GM20431 (cell line): ENCODE measurements around the gene DAB2IP.
"Not testable (repeated sequence)": the region's sequence is repeated elsewhere in the genome, so short reads cannot be mapped to it uniquely, and the experiment has no call there.

ENCODE experiments used
- in situ Hi-C: fragments of 300-500 bp; cut with MseI, MboI; formaldehyde crosslinking; loops from one replicate; pipeline ENCODE4 v1.15.0; 2020; ENCODE audit warnings: low sequenced_read_pairs; ENCODE audit not compliant: unreplicated experiment

DAB2IP gene

DNA sequence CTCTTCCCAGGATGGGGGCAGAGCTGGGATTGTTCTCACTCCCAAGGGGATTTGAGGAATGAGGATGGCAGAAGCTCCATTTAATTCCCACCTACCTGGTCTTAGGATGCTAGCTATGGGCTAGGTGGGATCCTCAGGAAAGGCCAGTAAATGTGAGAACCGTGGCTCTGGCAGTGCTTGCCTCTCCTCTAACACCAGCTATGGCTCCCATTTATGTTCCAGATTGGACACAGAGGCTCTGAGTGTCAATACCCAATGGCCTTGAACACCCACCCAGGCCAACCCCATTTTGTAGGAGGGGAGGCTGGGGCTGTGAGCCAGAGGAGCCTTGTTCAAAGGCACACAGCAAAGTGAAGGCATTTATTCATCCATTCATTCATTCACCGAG lies 10.2 kb upstream of the DAB2IP start:
- in situ Hi-C loops: no loop called here

DNA sequence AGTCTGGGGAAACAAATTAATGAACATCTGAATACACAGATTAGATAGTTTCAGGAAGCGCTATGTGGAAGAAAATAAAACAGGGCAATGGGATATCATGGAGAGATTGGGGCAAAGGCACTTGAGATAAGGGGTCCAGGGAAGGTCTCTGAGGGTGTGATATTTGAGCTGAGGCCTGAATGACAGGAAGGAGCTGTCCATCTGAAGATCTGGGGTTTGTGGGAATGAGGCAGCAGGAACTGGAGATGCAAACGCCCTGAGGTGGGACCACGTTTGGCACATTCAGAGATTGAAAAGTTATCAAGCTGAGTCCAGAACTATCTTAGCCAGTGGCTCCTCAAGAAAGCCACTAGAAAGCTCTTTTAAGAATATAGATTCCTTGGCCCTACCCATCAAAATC lies 8.7 kb upstream of the DAB2IP start:
- in situ Hi-C loops: no loop called here

DNA sequence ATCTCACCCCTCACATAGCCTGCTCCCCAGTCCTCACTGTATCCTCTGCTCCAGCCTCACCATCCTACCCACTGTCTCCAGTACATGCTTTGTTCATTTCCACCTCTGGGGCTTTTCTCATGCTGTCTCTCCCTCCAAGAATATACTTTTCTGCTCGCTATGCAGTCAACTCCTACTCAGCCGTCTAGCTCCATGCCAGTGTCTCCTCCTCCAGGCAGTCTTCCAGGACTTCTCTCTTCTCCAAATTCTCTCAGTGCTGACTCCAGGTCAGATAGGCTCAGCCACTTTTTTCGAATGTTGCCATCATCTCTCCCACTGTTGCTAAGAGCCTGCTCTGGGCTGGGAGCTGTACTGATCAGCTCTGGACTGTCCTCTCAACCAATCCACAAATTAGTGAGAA lies 8.0 kb upstream of the DAB2IP start:
- in situ Hi-C loops: no loop called here

DNA sequence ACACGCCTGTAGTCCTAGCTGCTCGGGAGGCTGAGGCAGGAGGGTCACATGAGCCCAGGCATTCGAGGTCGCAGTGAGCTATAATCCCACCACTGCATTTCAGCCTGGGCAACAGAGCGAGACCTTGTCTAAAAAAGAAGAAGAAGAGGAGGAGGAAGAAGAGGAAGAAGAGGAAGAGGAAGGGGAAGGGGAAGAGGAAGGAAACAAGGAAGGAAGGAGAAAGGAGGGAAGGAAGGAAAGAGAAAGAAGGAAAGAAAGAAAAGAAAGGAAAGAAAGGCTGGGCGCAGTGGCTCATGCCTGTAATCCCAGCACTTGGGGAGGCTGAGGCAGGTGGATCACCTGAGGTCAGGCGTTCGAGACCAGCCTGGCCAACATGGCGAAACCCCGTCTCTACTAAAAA lies 7.4 kb upstream of the DAB2IP start:
- in situ Hi-C loops: not testable (repeated sequence)

DNA sequence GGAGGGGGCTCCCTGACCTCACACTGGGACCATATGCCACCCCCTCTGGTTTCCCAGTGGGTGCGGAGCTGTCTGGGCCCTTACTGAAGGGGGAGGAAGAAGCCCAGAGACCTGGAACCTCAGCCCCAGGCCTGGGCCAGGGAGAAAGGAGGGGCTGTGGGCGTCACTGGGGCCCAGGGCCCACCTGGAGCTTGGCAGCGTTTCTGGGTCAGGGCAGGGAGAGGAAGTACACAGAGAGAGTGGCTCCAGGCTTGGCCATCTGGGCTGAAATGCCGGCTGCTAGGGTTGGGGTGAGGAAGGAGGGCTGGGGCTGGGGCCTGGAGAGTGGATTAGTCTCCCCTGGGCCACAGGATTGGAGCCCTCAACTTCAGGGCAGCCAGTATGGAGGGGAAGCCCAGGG lies 6.4 kb upstream of the DAB2IP start:
- in situ Hi-C loops: no loop called here

DNA sequence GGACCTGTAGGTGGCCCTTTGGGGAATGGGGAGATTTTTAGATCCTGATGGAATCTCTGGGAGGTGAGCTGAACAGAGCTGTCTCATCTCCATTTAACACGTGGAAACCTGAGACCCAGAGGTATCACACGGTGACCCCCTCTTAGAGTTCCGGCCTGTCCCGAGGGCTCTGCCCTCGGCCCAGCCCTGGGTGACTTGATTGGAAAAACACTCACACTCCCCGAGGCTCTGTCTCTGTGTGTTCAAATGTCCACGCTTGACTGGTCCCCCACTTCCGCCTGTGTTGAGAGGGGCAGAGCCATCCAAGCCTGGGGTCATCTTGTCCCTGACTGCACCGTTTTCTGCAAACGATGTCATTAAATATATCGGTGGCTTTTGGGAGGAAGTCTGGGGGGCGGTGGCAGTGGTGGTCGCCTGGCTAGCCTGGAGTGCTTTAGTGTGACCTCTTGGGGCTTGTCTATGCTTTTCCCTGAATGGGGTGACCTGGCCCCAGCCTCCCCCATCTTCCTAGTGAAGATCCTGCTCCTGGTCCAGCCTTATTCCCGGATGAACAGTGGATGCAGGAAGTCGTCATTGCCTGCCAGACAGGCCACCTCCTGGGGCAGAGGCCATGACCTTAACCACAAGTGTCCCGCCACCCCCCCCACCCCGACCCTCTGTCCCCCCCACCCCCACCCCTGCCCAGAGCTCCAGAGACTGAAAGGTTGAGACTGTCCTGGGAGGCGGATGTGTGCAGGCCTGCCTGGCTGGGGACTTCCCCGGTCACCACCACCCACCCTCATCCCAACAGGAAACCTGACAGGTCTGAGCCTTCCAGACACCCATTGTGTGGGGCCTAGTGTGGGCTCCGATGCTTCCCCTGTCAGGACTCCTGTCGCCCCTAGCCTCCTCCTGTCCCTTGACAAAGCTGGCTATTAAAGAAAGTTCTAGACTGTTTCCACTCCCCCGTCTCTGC lies 5.3 kb upstream of the DAB2IP start:
- in situ Hi-C loops: no loop called here

DNA sequence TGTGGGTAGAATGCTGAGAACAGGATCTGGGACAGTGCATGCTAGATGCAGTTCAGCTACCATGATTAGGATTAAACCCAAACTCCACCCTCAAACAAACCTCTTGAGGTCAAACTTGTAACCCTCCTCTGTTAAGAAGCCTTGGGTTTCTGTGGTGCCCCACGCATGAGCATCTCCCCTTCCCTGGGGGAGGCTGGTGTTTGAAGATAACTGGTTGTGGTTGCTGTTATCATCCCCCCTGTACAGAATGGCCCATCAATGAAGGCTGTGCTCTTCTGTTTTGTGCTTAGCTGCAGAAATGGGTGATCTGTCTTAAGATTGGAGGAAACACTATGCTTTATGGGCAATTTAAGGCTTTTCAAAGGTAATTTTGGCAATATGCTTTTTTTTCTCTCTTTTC lies 4.4 kb upstream of the DAB2IP start:
- in situ Hi-C loops: no loop called here

DNA sequence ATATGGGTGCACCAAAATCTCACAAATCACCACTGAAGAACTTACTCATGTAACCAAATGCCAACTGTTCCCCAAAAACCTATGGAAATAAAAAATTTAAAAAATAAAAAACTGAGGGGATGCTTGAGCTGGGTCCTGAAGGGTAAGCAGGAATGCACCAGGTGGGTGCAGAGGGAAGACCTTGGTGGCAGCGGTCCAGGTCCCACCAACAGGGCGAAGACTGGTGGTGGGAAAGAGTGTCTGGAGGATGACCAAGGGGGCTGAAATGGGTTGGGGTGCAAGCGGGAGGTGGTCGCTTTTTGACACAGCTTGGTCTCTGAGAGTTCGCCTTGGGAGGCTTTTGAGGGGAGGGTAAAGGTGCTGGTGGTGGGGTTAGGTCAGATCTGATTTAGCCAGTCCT lies 3.3 kb upstream of the DAB2IP start:
- in situ Hi-C loops: no loop called here

DNA sequence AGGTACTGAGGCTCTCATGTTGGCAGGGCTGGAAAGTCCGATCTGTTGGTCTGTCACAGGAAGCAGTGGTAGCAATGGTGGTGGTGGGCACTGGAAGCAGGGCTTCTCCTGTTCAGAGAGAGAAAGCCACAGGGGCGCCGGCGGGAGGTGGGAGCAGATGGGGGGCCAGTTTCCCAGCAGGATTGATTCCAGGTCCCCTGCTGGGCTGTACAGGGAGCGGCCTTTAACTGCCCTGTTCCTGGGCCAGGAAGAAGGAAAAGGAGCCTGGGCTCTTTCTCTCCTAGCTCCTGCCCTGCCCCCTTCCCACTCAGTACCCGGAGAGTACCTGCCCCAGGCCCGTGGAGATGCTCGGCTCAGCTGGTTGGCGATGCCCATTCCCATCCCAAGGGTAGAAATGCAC lies 2.6 kb upstream of the DAB2IP start:
- in situ Hi-C loops: no loop called here

DNA sequence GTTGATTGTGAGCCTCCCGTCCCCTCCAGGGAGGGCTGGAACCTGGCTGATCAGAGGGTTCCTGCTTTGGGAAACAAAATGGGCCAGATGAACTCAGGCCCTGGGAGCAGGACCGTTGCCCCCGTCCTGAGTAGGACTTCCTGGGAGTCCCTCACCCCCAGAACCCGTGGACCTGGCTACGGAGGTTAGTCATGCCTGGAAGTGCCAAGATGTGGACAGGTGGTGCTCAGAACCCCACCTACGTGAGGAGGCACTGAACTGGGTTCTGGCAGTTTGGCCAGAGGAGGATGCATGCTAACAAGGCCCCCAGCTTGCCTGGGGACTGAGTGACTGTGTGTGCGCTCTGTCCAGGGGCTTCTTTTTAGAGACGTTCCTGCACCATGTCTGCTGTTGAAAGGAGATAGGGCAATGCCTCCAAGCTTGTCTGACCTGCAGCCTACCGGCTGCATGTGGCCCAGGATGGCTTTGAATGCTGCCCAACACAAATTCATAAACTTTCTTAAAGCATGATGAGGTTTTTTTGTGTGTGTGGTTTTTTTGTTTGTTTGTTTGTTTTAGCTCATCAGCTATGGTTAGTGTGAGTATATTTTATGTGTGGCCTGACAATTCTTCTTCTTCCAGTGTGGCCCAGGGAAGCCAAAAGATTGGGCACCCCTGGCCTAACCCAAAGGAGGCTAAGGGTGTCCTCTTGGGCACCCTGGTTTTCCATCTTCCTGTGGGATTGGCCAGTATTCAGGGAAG lies 1.8 kb upstream of the DAB2IP start:
- in situ Hi-C loops: no loop called here

DNA sequence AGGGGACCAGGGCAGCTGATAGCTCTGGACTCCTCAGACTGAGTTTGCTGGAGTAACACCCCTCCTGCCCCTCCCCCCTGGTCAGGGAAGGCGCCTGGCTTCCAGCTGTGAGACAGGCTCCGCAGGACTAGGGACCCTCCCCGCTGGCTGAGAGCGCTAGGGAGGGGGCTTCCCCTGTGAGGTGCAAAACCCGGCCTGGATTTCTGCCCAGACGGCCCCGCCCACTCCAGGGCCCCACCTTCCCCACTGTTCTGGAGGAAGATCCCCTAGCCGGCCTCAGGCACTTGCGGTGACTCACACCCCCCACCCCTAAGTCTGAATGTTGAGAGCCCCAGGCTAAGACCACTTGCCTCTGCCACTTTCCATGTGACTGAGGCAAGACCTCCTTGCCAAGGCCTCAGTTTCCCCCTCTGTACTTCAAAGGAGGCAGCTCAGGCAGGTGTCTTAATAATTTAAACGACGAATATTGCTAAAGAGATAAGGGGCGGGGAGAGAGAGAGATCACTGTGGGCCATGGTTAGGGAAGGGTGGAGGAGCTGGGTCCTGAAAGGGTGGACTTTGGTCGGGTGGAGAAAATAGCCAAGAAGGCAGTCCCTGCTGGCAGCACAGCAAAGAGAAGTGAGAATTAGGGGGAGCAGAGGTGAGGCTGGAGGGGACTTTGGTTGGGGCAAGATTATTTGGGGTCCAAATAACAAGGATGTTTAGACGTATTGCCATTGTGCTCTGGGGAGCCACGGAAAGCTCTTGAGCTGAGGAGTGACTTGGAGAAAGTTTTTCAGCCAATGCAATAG lies 1.0 kb upstream of the DAB2IP start:
- in situ Hi-C loops: no loop called here

DNA sequence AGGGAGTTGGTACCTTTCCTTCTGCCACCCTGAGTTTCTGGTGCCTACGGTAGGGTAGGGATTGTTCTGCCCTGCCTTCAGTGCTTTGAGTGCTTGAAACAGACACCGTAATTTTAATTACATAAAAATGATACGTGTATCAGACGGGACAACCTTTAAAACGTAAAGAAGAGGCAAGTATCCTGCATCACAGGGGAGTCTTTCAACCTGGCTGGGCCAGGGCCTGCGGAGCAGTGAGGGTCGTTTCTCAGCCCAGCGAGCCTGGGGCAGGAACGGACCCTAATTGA lies 483 bp upstream of the DAB2IP start:
- in situ Hi-C loops: no loop called here

DNA sequence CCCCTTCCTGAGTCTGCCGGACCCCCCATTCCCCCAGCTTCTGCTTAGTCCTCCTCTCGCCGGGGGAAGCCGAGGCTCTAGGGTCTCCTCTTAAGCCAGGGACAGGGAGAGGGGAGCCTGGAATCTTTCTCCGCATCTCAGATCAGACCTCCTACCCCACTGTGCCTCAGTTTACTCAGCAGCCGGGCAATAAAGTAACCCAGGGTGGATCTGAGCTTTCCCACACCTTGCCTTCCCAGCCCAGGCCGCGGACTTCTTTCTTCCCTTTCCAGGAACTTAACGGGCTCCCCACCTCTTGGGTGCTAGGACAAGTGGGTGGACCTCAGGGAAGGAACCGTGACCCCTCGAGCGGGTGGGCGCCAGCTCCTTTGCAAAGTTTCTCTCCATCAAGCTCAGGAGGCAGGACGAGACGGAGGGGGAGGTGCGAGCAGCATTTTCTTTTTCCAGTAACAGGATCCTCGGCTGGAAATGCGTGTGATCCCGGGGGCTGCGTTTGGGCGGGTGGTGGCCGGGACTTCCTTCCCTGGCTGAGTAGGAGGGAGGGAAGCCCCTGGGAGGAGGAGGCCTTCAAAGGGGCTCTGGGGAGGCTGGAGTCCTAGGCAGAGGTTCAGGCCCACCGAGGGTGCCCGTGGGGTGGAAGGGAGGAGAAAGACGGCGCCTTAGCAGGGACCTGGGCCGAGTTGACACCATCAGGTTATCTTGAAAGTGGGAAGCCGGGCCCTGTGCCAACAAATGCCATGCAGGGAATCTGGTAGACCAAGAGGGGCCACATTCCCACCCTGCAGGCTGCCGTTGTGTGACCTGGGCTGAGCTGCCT lies 795 bp downstream of the DAB2IP start:
- in situ Hi-C loops: no loop called here

DNA sequence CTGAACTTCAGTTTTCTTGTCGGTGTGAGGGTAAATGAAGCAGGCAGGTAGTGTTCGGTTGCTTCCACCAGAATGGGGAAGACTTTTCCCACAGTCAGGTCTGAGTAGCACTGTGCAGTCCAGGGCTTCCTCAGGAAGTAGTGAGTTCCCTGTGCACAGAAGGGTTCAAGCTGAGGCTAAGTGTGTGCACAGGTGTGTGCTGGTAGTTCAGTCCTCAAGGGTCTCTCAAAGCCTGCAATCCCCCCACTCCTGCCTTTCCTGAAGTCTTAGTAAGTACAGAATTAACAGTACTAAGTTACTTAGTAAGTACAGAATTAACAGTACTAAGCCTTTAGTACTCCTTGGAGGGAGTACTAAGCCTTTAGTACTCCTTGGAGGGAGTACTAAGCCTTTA lies 1.4 kb downstream of the DAB2IP start:
- in situ Hi-C loops: no loop called here

DNA sequence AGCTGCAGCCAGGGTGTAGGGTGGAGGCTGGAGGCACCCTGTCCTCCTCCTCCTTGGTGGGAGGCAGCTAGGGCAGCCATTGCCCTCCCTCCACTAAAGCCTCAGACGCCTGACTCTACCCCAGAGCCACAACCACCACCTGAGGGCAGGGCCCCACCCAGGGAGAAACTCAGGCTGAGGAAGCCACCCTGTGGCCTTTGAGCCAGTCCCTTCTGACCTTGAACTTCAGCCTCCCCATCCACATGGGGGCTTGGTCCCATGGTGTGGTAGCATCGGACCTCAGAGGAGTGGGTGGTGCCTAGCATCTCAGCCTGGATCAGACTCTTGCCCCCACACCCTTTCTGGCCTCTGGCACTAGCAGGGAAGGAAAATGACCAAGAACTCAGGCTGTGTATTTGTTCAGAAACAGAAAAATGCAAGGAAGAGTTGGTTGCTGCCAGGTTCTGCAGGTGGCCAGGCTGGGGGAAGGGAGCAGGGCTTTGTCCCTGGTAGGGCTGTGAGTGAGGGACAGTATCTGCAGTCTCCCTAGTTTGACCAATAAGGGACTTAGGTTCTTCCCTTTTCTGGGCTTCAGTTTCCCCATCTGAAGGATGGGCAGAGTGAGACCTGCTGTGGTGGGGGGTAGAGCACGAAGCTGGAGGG lies 3.2 kb downstream of the DAB2IP start:
- in situ Hi-C loops: no loop called here

DNA sequence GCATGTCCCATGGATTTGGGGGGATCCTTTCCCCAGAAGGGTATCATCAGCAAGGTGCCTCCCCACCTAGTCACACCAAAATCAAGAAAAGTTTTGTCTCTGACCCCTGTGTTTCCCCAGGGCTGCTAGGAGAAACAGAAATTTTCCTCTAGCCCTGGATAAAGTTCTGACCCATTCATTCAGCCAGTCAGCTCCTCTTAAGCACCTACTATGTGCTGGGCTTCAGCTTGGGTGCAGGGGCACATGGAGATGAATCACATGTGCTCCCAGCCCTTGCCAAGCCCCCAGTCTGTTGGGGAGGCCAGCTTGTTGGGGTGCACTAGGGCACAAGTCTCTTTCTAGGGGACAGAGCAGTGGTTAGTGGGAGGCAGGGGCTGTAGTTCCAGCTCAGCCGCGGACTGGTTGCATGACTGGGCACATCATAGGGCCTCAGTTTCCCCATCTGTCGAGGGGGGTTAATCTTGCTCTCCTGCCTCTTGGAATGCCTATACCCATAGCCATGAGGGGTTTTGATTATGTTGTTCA lies 3.9 kb downstream of the DAB2IP start:
- in situ Hi-C loops: no loop called here

DNA sequence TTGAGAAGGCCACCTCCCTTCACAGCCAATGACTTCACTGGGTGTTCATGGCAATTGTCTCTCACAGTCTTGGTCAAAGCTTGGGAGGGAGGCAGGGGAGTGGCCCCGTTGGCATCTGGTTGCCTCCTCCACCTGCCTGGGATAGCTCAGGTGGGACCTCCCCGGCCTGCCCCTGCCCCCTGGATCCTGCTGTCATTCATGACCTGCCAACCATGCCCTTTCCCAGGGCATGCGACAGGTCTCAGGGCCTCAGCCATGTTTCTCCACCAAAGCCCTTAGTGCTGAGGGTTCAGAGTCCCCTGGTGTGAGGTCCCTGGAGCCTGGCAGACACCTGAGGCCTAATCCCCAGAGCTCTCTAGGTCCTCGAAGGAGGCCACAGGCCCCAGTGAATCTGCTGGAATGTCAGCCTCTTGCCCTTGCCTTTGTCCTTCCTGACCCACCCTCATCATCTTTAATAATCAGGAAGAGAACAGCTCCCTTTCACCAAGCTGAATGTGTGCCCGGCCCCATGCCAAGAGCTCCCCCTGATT lies 5.6 kb downstream of the DAB2IP start:
- in situ Hi-C loops: no loop called here

DNA sequence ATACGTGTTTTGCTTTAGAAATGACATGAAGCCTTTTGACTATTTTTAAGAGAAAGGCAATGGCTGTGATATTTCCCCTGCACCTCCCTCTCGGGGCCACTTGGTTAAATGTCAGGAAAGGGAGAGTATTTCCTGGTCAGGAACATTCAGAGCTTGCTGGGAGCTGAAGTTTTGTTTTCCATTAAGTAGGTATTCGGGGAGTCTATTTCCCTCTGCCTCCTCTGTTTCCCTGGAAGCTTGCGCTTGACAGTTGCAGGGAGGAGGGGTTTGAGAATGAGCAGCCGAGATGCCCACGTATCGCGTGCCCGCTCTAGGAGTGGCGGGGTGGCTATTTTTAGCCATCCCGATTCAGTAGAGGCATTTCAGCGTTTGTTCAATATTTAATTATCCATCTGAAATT lies 6.7 kb downstream of the DAB2IP start:
- in situ Hi-C loops: no loop called here

DNA sequence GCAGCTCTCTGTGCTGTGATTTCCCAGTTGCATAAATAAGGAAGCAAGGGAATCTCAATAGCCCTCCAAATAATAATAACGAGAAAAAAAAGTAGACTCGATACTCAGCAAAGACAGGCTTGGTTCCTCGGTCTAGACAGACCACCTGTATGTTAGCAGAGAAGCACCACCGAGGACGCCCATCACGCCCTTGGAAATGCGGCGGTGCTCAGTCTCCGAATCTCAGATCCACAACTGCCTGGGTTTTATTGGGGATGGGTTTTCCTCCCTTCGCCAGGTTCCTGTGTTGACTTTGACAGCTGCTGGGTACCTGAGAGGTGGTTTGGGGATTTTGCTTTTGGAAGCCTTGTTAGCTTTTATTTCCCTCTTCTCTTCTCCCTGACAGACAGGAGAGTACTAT lies 7.2 kb downstream of the DAB2IP start:
- in situ Hi-C loops: no loop called here
